ENCODE measurements around the gene DCD.

Gene DCD

GRCh38 chr12:54606556-54606955, 41.6 kb downstream of the DCD start:
- DNase-seq (ENCODE audit: low spot score), result no peak

DNA sequence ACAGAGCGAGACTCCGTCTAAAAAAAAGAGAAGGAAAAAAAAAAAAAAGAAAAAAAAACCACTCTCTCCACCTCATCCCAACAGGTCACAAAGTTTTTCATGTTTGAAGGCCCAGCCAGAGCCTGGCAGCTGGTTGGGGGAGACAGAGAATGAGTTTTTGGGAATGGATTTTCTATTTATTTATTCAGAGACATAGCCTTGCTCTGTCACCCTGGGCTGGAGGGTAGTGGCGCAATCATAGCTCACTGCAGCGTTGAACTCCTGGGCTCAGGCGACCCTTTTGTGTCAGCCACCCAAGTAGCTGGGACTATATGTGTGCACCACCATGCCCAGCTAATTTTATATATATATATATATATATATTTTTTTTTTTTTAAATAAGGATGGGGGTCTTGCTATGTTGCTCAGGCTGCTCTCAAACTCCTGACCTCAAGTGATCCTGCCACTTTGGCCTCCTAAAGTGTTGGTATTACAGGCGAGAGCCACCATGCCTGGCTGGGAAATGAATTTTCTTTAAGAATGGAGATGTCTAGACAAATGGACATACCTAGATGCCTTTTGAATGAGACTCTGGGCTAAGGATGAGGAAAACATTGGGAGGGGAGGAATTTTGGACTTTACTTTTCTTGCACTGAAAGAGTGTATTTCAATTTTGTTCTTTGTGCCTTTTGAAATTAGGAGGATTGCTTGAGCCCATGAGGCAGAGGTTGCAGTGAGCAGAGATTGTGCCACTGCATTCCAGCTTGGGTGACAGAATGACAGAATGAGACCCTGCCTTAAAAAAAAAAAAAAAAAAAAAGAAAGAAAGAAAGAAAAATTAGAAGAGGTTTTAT, 42.8 kb downstream of the DCD start:
- DNase-seq (ENCODE audit: low spot score), result no peak

DNA sequence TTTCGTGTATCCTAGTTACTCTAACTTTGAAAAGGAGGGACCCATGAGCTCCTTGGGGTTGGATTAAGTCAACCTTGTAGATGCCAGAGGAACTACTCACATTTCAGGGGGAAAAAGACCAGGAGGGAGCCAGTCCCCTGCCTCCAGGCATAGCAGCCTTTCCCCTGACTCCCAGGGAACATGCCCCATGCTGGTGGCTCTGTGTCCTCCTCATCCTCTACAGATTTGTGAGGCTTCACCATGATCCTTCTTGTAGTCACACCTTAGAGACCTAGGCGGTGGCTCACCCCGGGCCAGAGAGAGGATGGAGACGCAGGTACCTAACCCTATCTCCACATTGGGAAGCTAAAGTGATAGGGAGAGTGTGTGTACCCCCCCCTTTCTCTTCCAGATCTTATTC, 43.7 kb downstream of the DCD start:
- DNase-seq (ENCODE audit: low spot score), result no peak

DNA sequence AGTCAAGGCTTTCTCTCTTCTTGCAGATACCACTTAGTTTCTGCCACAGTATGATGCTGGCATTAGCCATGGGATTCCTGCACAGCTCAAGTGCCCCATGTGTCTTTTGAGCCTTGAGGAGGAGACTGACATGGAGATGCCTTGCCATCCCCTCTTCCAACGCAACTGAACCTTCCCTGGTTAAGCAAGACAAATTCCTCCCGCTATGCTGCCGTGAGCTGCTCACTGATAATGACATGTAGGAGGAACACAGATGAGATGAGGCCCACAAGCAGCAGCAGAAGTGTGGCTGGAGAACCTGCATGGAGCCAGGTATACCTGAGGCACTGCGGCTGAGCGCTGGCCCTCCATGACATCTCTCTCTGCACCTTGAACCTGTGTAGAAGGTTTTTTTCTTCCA, 44.3 kb downstream of the DCD start:
- DNase-seq (ENCODE audit: low spot score), result no peak

- DNase-seq (ENCODE audit: low spot score), result peak; percentile 78
Observed at GRCh38 chr12:54603173-54603814, 44.9 kb downstream of the DCD start.

DNA sequence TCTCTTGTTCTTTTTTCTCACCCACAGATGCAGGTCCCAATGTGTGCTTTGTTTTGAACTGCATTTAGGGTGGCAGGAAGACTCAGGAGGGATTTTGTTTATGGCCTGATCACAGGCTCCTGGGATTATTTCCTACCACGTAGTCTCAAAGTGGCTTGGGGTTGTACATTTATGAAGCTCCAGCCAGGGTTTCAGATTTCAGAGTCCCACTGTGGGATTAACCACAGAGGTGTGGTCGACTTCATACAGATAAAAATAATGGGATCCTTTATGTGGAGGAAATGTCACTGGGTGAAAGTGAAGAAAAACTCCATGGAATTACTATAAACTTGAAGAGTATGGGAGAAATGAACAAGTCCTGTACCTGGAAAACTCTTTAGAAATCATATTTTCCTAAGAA, 45.5 kb downstream of the DCD start:
- peak; percentile 50 for DNase-seq (ENCODE audit: low spot score)

GRCh38 chr12:54601841-54602240, 46.3 kb downstream of the DCD start:
- DNase-seq (ENCODE audit: low spot score), result peak; percentile 72

- no peak for DNase-seq (ENCODE audit: low spot score)
Observed at GRCh38 chr12:54598970-54599369, 49.2 kb downstream of the DCD start.

GRCh38 chr12:54596526-54596946, 51.6 kb downstream of the DCD start:
- DNase-seq (ENCODE audit: low spot score), result peak; percentile 62

DNA sequence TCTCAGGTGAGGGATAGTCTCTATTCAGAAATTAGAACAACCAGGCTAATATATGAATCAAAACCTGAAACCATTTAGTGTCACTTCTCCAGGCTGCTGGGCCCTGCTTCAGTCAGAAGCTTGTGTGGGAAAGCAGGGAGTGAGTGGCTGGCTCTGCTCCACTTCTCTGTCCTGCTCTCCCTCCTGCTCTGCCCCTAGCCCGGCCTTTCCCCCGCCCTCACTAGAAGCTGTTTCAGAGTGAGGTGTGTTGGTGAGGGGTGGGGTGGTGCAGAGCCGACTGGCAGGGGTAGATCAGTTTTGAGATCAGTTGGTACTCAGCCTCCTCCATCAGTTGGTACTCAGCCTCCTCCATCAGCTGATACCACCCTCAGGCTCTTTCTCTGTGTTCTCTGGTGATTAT, 52.7 kb downstream of the DCD start:
- no peak for DNase-seq (ENCODE audit: low spot score)

Measured in SW480 (cell line).